ENCODE measurements around the gene PINK1. TPM values are rescaled to one million over a fixed set of nuclear protein-coding genes. Genes with fewer than 3 reads are reported as not detected.
"Not testable (repeated sequence)": the region's sequence is repeated elsewhere in the genome, so short reads cannot be mapped to it uniquely, and the experiment has no call there.

The PINK1 gene
- total RNA-seq, 1 donor from 2014 or later = 32.0 TPM

- TF ChIP-seq CTCF (IDR thresholded peaks at IDR 0.05; ENCODE audit: partially characterized antibody, unreplicated experiment) = no peak
- H3K4me3 Mint-ChIP-seq (ENCODE audit: unreplicated experiment) = no peak overlapping the region
- no peaks in the 10 kb centered on the region for H3K4me1 Mint-ChIP-seq (ENCODE audit: low read depth, unreplicated experiment)
- DNase-seq = no peak
- H3K9me3 Mint-ChIP-seq (ENCODE audit: unreplicated experiment) = peaks cover 1% of the 10 kb centered on the region
- no peaks in the 10 kb centered on the region for H3K27me3 Mint-ChIP-seq (ENCODE audit: unreplicated experiment)
- H3K36me3 Mint-ChIP-seq (ENCODE audit: unreplicated experiment) = peaks cover 4% of the 10 kb centered on the region
- H3K27ac Mint-ChIP-seq (ENCODE audit: unreplicated experiment) = no peak overlapping the region
Measured at GRCh38 chr1:20670936-20671335, 37.7 kb downstream of the PINK1 start.

GRCh38 chr1:20672265-20672632, 39.0 kb downstream of the PINK1 start:
- H3K36me3 Mint-ChIP-seq (ENCODE audit: unreplicated experiment) = peaks cover 3% of the 10 kb centered on the region
- H3K4me3 Mint-ChIP-seq (ENCODE audit: unreplicated experiment) = no peak overlapping the region
- H3K27me3 Mint-ChIP-seq (ENCODE audit: unreplicated experiment) = no peaks in the 10 kb centered on the region
- peaks cover 1% of the 10 kb centered on the region for H3K9me3 Mint-ChIP-seq (ENCODE audit: unreplicated experiment)
- no peak overlapping the region for H3K27ac Mint-ChIP-seq (ENCODE audit: unreplicated experiment)
- no peaks in the 10 kb centered on the region for H3K4me1 Mint-ChIP-seq (ENCODE audit: low read depth, unreplicated experiment)
- no peak for TF ChIP-seq CTCF (IDR thresholded peaks at IDR 0.05; ENCODE audit: partially characterized antibody, unreplicated experiment)
- no peak for DNase-seq

GRCh38 chr1:20673626-20674025, 40.4 kb downstream of the PINK1 start:
- not testable (repeated sequence) for H3K27ac Mint-ChIP-seq (ENCODE audit: unreplicated experiment); H3K27me3 Mint-ChIP-seq (ENCODE audit: unreplicated experiment); H3K4me1 Mint-ChIP-seq (ENCODE audit: low read depth, unreplicated experiment); H3K4me3 Mint-ChIP-seq (ENCODE audit: unreplicated experiment); H3K9me3 Mint-ChIP-seq (ENCODE audit: unreplicated experiment); H3K36me3 Mint-ChIP-seq (ENCODE audit: unreplicated experiment); DNase-seq

- H3K27me3 Mint-ChIP-seq (ENCODE audit: unreplicated experiment) = peaks cover 3% of the 10 kb centered on the region
- peaks cover 4% of the 10 kb centered on the region for H3K36me3 Mint-ChIP-seq (ENCODE audit: unreplicated experiment)
- H3K4me3 Mint-ChIP-seq (ENCODE audit: unreplicated experiment) = no peak overlapping the region
- H3K9me3 Mint-ChIP-seq (ENCODE audit: unreplicated experiment) = peaks cover 2% of the 10 kb centered on the region
- peaks cover 7% of the 10 kb centered on the region for H3K4me1 Mint-ChIP-seq (ENCODE audit: low read depth, unreplicated experiment)
- no peak overlapping the region for H3K27ac Mint-ChIP-seq (ENCODE audit: unreplicated experiment)
- DNase-seq = no peak
- no peak for TF ChIP-seq CTCF (IDR thresholded peaks at IDR 0.05; ENCODE audit: partially characterized antibody, unreplicated experiment)
Measured at GRCh38 chr1:20678599-20678998, 45.3 kb downstream of the PINK1 start.

- H3K9me3 Mint-ChIP-seq (ENCODE audit: unreplicated experiment) = peaks cover 2% of the 10 kb centered on the region
- no peak for DNase-seq
- peaks cover 5% of the 10 kb centered on the region for H3K27me3 Mint-ChIP-seq (ENCODE audit: unreplicated experiment)
- no peak overlapping the region for H3K4me3 Mint-ChIP-seq (ENCODE audit: unreplicated experiment)
- peaks cover 7% of the 10 kb centered on the region for H3K4me1 Mint-ChIP-seq (ENCODE audit: low read depth, unreplicated experiment)
- H3K36me3 Mint-ChIP-seq (ENCODE audit: unreplicated experiment) = peaks cover 4% of the 10 kb centered on the region
- TF ChIP-seq CTCF (IDR thresholded peaks at IDR 0.05; ENCODE audit: partially characterized antibody, unreplicated experiment) = no peak
- no peak overlapping the region for H3K27ac Mint-ChIP-seq (ENCODE audit: unreplicated experiment)
Measured at GRCh38 chr1:20680269-20680668, 47.0 kb downstream of the PINK1 start.

GRCh38 chr1:20681999-20682398, 48.7 kb downstream of the PINK1 start:
- Mint-ChIP-seq H3K9me3 (ENCODE audit: unreplicated experiment) (peaks cover 3% of the 10 kb centered on the region), H3K27ac (ENCODE audit: unreplicated experiment) (peak overlapping the region; percentile 63), H3K4me1 (ENCODE audit: low read depth, unreplicated experiment) (peaks cover 7% of the 10 kb centered on the region), H3K36me3 (ENCODE audit: unreplicated experiment) (peaks cover 4% of the 10 kb centered on the region), H3K27me3 (ENCODE audit: unreplicated experiment) (peaks cover 9% of the 10 kb centered on the region), H3K4me3 (ENCODE audit: unreplicated experiment) (no peak overlapping the region)
- no peak for TF ChIP-seq CTCF (IDR thresholded peaks at IDR 0.05; ENCODE audit: partially characterized antibody, unreplicated experiment)
- no peak for DNase-seq

Data from glutamatergic neuron (in vitro differentiated cells).